HUES6 (cell line): ENCODE results near the gene ITPR2.
"Not testable (repeated sequence)": the region's sequence is repeated elsewhere in the genome, so short reads cannot be mapped to it uniquely, and the experiment has no call there.

Experiments
- H3K27ac ChIP-seq: 2 replicates; pipeline ENCODE4 v1.7.0; 2013; ENCODE audit warnings: low read depth, mild to moderate bottlenecking, low read length, inconsistent platforms
- H3K27me3 ChIP-seq: 2 replicates; pipeline ENCODE4 v1.6.1; 2013; ENCODE audit warnings: low read length; ENCODE audit not compliant: control insufficient read depth, insufficient read depth
- H3K36me3 ChIP-seq: 2 replicates; pipeline ENCODE4 v1.6.1; 2013; ENCODE audit warnings: low read length; ENCODE audit not compliant: control insufficient read depth, insufficient read depth
- H3K4me1 ChIP-seq: 2 replicates; pipeline ENCODE4 v1.6.1; 2013; ENCODE audit warnings: low read length; ENCODE audit not compliant: control insufficient read depth, insufficient read depth
- H3K4me3 ChIP-seq: 2 replicates; pipeline ENCODE4 v1.5.1; 2013; ENCODE audit warnings: low read depth, low read length
- H3K9ac ChIP-seq: one replicate; pipeline ENCODE4 v1.6.1; 2013; ENCODE audit warnings: mild to moderate bottlenecking, low read length
- H3K9me3 ChIP-seq: 2 replicates; pipeline ENCODE4 v1.6.1; 2013; ENCODE audit warnings: low read depth, low read length; ENCODE audit not compliant: control insufficient read depth, insufficient read depth

The ITPR2 gene

DNA sequence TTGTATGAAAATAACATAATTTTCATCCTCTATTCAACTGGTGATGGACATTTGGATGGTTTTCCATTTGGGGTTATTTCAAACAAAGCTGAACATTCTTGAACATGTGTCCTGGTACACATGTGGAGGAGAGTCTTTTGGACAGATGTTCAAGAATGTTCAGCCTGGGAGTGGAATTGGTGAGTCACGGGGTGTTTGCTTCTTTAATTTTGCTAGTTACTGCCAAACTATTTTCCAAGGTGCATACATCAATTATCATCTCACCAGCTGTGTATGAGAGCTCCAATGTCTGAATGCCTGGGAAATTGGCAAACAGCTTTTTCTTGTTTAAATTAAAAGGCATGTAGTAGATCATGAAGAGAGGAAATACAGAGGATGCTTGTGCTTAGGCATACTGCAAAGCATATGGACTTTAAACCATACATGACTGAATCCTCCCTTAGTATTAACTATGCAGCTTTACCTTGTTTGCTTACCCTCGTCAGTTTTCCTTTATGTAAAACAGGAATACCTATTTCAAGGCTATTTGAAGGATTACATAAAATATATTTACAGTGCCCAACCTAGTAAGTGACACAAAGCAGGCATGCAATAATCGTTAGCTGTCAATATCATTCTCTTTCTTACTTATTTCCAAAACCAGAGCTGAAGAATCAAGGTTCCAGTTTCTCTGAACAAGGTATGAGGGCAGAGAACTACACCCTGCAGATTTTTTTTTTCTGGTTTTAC is 152.1 kb downstream of the ITPR2 start:
- no peak overlapping the region for H3K4me3 ChIP-seq
- H3K9ac ChIP-seq, result no peak overlapping the region
- H3K4me1 ChIP-seq, result peaks cover 31% of the 10 kb centered on the region
- 0 out of 2 replicates have a peak overlapping the region, but pooled peaks have one; percentile 25 for H3K27ac ChIP-seq
- H3K36me3 ChIP-seq, result peaks cover 32% of the 10 kb centered on the region
- H3K9me3 ChIP-seq, result peaks cover 13% of the 10 kb centered on the region
- no peaks in the 10 kb centered on the region for H3K27me3 ChIP-seq

DNA sequence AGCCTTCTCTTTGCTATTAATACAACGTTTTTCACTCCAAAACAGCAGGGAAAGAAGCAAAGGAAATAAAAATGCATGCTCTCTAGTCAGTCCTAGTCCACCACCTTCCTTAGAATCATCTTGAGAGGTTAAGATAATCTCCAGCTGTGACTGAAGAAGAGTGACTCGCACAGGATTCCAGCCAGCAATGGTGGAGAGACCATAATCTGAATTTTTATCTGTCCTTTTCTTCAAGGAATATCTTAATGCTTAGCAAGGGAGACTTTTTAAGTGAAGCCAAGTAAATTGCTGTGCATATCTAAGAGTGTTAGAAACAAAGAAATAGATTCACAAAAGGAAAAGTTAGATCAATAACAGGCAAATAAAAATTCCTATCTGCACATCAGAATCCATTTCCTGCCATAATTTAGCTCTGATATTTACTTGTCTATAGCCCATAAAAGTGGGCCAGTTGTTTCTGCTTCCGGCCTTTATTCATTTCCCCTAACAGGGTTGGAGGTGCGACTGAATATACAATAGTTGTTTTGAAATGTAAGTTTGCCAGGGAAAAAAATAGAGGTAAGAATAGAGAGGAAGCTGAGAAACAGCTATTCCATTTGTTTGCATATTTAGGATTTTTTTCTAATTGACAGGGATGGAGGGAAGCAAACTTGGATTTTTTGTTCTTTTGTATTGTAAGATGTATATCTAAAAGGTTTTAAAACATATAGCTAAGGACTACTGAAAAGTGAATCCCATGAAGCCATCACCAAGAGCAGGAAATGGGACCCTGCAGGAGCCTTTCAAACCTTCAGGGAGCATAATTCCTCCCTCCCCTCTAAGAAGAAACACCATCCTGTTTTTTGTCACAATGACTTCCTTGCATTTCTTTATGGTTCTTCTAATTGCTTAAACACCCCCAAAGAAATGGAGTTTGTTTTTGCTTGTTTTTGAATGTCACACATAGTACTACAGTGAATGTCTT is 154.0 kb downstream of the ITPR2 start:
- Histone ChIP-seq H3K4me3 (no peak overlapping the region), H3K27ac (peak overlapping the region; percentile 69), H3K9ac (no peak overlapping the region), H3K27me3 (no peaks in the 10 kb centered on the region), H3K4me1 (peaks cover 31% of the 10 kb centered on the region), H3K9me3 (peaks cover 8% of the 10 kb centered on the region), H3K36me3 (peaks cover 18% of the 10 kb centered on the region)

DNA sequence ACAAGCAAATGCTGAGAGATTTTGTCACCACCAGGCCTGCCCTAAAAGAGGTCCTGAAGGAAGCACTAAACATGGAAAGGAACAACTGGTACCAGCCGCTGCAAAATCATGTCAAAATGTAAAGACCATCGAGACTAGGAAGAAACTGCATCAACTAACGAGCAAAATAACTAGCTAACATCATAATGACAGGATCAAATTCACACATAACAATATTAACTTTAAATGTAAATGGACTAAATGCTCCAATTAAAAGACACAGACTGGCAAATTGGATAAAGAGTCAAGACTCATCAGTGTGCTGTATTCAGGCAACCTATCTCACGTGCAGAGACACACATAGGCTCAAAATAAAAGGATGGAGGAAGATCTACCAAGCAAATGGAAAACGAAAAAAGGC is 161.5 kb downstream of the ITPR2 start:
- H3K27ac ChIP-seq, H3K36me3 ChIP-seq, H3K9me3 ChIP-seq, H3K4me3 ChIP-seq, H3K27me3 ChIP-seq, H3K9ac ChIP-seq: not testable (repeated sequence)
- peaks cover 19% of the 10 kb centered on the region; the same call in 1 of the 2 replicates for H3K4me1 ChIP-seq

DNA sequence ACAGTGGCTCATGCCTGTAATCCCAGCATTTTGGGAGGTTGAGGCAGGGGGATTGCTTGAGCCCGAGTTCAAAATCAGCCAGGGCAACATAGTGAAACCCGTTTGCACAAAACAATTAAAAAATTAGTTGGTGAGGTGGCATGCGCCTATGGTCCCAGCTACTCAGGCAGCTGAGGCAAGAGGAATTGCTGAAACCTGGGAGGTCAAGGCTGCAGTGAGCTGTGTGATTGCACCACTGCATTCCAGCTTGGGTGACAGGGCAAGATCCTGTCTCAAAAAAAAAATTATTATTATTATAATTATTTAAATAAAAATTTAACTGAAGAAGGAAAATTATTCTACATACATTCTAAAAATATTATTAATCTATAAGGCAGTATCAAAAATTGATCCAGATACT is 164.1 kb downstream of the ITPR2 start:
- H3K9ac ChIP-seq, result no peak overlapping the region
- no peak overlapping the region for H3K4me3 ChIP-seq
- no peaks in the 10 kb centered on the region for H3K9me3 ChIP-seq
- H3K27me3 ChIP-seq, result no peaks in the 10 kb centered on the region
- H3K4me1 ChIP-seq, result peaks cover 26% of the 10 kb centered on the region; the same call in 1 of the 2 replicates
- 0 out of 2 replicates have a peak overlapping the region, but pooled peaks have one; percentile 12 for H3K27ac ChIP-seq
- no peaks in the 10 kb centered on the region for H3K36me3 ChIP-seq

DNA sequence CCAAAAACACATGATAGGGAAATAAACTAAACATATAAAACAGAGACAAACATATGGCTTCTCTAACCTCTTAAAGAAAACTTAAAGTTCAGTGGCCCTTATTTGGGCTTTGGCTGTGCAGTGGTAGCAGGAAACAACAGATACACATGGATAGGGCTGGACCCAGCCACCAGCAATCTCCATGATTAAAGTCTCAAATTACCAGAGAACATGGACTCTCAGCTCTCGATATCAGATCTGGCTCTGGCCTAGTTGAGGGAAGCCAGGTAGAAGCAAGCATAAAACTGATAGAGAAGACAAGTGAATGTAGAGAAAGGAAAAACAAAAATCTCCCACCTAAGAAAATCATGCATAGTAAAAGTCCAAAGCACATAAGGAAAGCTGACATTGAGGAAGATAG is 164.8 kb downstream of the ITPR2 start:
- Histone ChIP-seq H3K27me3 (no peaks in the 10 kb centered on the region), H3K27ac (peak overlapping the region; percentile 12; the same call in 1 of the 2 replicates), H3K4me3 (no peak overlapping the region), H3K36me3 (peaks cover 4% of the 10 kb centered on the region; the same call in 1 of the 2 replicates), H3K4me1 (peaks cover 26% of the 10 kb centered on the region; the same call in 1 of the 2 replicates), H3K9me3 (no peaks in the 10 kb centered on the region), H3K9ac (no peak overlapping the region)

DNA sequence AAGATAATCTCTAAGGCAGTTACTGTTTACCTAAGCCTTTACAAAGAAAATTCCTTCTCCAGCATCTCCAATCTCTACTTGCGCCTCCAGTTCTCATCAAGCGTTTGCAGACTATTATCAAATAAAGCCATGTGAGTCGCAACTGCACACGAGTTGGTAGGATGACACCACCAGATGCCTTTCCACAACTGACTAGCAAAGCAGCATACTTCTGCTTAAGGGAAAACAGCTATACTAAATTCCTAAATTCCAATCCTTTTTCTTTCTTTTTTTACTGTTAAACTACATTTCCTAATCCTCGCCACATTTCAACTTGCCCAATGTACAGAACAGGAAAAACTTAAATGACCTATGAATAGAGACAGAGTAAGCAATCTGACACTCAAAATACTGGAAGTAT is 166.7 kb downstream of the ITPR2 start:
- Histone ChIP-seq H3K9me3 (no peaks in the 10 kb centered on the region), H3K27me3 (no peaks in the 10 kb centered on the region), H3K9ac (no peak overlapping the region), H3K4me1 (peaks cover 26% of the 10 kb centered on the region; the same call in 1 of the 2 replicates), H3K4me3 (no peak overlapping the region), H3K36me3 (peaks cover 11% of the 10 kb centered on the region; the same call in 1 of the 2 replicates), H3K27ac (no peak overlapping the region)

DNA sequence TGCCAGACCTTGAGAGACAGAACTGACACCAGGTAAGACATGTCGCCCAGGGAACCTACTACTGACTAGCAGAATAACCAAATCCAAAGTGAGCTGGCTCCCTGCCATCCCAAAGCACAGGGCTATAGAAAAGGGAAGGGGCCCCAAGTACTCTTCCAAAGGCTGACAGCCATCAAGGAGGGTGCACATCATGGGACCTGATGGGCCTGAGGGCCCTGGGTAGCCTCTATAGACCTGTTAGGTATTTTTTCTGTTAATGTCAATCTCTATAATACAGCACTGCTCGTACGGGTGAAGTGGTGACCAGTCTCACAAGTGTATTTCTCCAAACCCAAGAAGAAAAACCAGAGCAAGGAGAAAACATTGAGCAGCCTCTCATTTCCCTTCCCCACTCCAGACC is 171.6 kb downstream of the ITPR2 start:
- Histone ChIP-seq H3K27ac (no peak overlapping the region), H3K27me3 (no peaks in the 10 kb centered on the region), H3K9me3 (no peaks in the 10 kb centered on the region), H3K4me3 (no peak overlapping the region), H3K4me1 (peaks cover 6% of the 10 kb centered on the region; the same call in 1 of the 2 replicates), H3K36me3 (peaks cover 30% of the 10 kb centered on the region), H3K9ac (no peak overlapping the region)

DNA sequence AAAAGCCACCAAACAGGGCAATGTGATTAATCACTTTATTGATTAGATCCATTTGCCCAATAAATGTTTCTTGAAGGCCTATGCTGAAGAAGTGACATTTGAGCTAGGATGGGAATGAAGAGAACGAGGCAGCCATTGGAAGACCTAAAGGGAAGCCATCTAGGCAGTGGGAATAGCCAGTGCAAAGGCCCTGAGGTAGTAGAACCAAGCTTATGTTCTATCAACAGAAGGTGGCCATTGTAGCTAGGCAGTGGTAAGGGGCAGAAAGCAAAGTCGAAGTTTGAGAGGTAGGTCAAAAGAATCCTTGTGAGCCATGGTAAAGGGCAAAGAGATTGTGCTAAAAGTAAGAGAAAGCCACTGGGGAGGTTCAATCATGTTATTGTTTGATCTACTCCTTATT is 173.1 kb downstream of the ITPR2 start:
- Histone ChIP-seq H3K27ac (no peak overlapping the region), H3K9ac (no peak overlapping the region), H3K36me3 (peaks cover 39% of the 10 kb centered on the region), H3K4me3 (no peak overlapping the region), H3K9me3 (no peaks in the 10 kb centered on the region), H3K27me3 (no peaks in the 10 kb centered on the region), H3K4me1 (peaks cover 4% of the 10 kb centered on the region; the same call in 1 of the 2 replicates)

DNA sequence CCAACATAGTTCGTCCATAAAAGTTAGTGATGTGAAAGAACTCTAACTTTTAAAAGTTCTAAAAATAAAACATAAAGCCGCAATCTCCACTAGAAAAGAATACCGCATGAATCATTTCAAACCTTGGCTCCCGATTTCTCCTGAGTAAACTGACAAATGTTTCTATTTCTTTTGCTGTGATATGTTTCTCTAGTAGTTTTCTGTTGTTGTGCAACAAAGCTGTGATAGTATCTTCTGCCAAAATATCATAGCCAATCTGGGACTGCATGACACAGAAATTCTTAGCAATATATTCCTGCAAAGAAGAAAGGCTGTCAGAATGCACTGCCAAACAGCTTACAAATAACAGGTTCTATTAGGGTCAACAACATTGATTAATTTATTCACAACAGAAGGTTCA is 174.0 kb downstream of the ITPR2 start:
- Histone ChIP-seq H3K36me3 (peaks cover 46% of the 10 kb centered on the region), H3K9me3 (no peaks in the 10 kb centered on the region), H3K27ac (no peak overlapping the region)

DNA sequence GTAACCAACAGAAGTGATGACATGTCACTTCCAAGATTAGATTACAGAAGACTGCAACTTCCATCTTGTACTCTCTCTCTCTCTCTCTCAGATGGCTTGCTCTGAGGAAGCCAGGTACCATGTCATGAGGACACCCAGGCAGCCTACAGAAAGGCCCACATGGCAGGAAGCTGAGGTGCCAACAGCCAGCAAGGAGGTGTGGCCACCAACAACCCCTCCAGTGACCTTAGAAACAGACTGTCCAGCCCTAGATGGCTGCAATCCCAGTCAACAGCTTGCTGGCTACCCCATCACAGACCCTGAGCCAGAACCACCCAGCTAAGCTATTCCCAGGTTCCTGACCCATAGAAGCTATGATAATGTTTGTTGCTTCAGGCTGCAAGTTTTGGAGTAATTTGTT is 178.4 kb downstream of the ITPR2 start:
- Histone ChIP-seq H3K27me3 (no peaks in the 10 kb centered on the region), H3K36me3 (peaks cover 40% of the 10 kb centered on the region), H3K4me1 (no peaks in the 10 kb centered on the region), H3K27ac (no peak overlapping the region), H3K4me3 (no peak overlapping the region), H3K9me3 (peaks cover 3% of the 10 kb centered on the region; the same call in 1 of the 2 replicates), H3K9ac (no peak overlapping the region)

More for the DNA sequence above, 174.0 kb downstream of the ITPR2 start:
- H3K4me1 ChIP-seq, result no peaks in the 10 kb centered on the region
- no peak overlapping the region for H3K4me3 ChIP-seq
- H3K27me3 ChIP-seq, result no peaks in the 10 kb centered on the region
- no peak overlapping the region for H3K9ac ChIP-seq
